ENCODE measurements around the gene DAB1. TPM values are rescaled to one million over a fixed set of nuclear protein-coding genes. Genes with fewer than 3 reads are reported as not detected.

DAB1 gene
- total and polyA plus RNA-seq, 2 of the 8 experiments (the other 6 are each of a cell fraction or from before 2014, with no cell fraction given), result 4.4 to 11.8 TPM

GRCh38 chr1:57109247-57109646, 314.6 kb downstream of the DAB1 start:
- Histone ChIP-seq H3K27ac (ENCODE audit: low read depth, low read length) (no peak overlapping the region), H2BK20ac (ENCODE audit: low read length) (no peak overlapping the region), H3K4ac (replicated peaks; ENCODE audit: insufficient read length, low read depth, low read length) (no peak overlapping the region), H3K14ac (ENCODE audit: insufficient read length) (no peak overlapping the region), H3K4me2 (ENCODE audit: insufficient read depth in 1 of 2, low read depth in 2 of 2, low read length in 2 of 2) (no peak overlapping the region), H2BK15ac (ENCODE audit: low read length) (no peak overlapping the region), H3K56ac (replicated peaks; ENCODE audit: insufficient read length, low read depth, low read length) (no peak overlapping the region), H3K18ac (ENCODE audit: extremely low read depth, low read length) (no peak overlapping the region), H3K9ac (replicated peaks in 1 of 4; ENCODE audit: extremely low read depth in 1 of 4, low read depth in 3 of 4, low read length in 3 of 4) (no peak overlapping the region), H2AK5ac (ENCODE audit: low read depth, low read length) (no peak overlapping the region), H3K9me3 (ENCODE audit: insufficient read depth in 2 of 2, low read depth in 1 of 2, low read length in 1 of 2) (no peaks in the 10 kb centered on the region), H3K79me2 (ENCODE audit: control insufficient read depth in 1 of 2, insufficient read depth in 2 of 2, low read length in 2 of 2) (no peaks in the 10 kb centered on the region), H3K36me3 (ENCODE audit: control insufficient read depth in 2 of 4, insufficient read depth in 4 of 4, low read length in 3 of 4) (no peaks in the 10 kb centered on the region), H3K23ac (ENCODE audit: insufficient read length) (no peak overlapping the region), H3K79me1 (ENCODE audit: low read depth, low read length) (no peaks in the 10 kb centered on the region), H4K5ac (ENCODE audit: insufficient read length, low read depth, low read length) (no peak overlapping the region), H4K91ac (replicated peaks; ENCODE audit: insufficient read length, low read length) (no peak overlapping the region), H2AFZ (ENCODE audit: low read length) (no peak overlapping the region), H3K4me3 (ENCODE audit: extremely low read depth in 1 of 4, insufficient read depth in 2 of 4, low read depth in 3 of 4, low read length in 4 of 4) (no peak overlapping the region), H2BK5ac (ENCODE audit: low read depth, low read length) (no peak overlapping the region), H4K20me1 (replicated peaks in 1 of 2; ENCODE audit: control insufficient read depth in 1 of 2, insufficient read depth in 2 of 2, low read length in 2 of 2) (no peaks in the 10 kb centered on the region), H3K4me1 (replicated peaks in 1 of 4; ENCODE audit: control insufficient read depth in 3 of 4, insufficient read depth in 4 of 4, low read length in 3 of 4) (peaks cover 0 to 6% (median 1%) of the 10 kb centered on the region in 4 experiments; a peak in 5 of 7 replicates), H4K8ac (ENCODE audit: extremely low read depth, insufficient read depth, low read length) (no peak overlapping the region), H2BK120ac (replicated peaks; ENCODE audit: low read depth, low read length) (no peak overlapping the region), H3K23me2 (ENCODE audit: low read depth, low read length) (no peaks in the 10 kb centered on the region), H2BK12ac (ENCODE audit: low read depth, low read length) (no peak overlapping the region), H3K27me3 (replicated peaks in 1 of 4; ENCODE audit: control insufficient read depth in 3 of 4, extremely low read depth in 1 of 4, insufficient read depth in 3 of 4, low read length in 3 of 4) (no peaks in the 10 kb centered on the region)
- TF ChIP-seq HDAC6 (IDR thresholded peaks at IDR 0.05; ENCODE audit: low read depth, low read length) (no peak), E2F6 (IDR thresholded peaks at IDR 0.05) (no peak), CEBPB (IDR thresholded peaks at IDR 0.05; ENCODE audit: low read depth, low read length) (no peak), YY1 (IDR thresholded peaks at IDR 0.05; ENCODE audit: low read depth, low read length) (no peak), BCL11A (IDR thresholded peaks at IDR 0.05; ENCODE audit: low read depth in 2 of 2, low read length in 2 of 2) (no peak), RFX5 (IDR thresholded peaks at IDR 0.05; ENCODE audit: borderline replicate concordance, low read depth, low read length) (no peak), CHD1 (IDR thresholded peaks at IDR 0.05; ENCODE audit: low read depth, low read length) (no peak), POU5F1 (IDR thresholded peaks at IDR 0.05; ENCODE audit: low read depth, low read length) (no peak)
- CTCF ChIA-PET (ENCODE audit: partially characterized antibody), result interaction anchor here (1.1 kb wide), 1 partner anchor 9 kb away, joined by 3 read pairs; no protein-coding TSS in a partner anchor
- no peak for FAIRE-seq
- 87% methylated on average over 1 of the region's 1 CpG; no CpG with 5 or more reads in 1 of the 2 experiments for WGBS, 2 experiments (ENCODE audit: extremely low coverage in 1 of 2, insufficient coverage in 1 of 2, insufficient read length in 1 of 2, insufficient replicate concordance in 2 of 2, low coverage in 1 of 2, low lambda C conversion rate in 2 of 2, missing lambda C conversion rate in 1 of 2)
- POLR2A ChIA-PET (ENCODE audit: partially characterized antibody), result no interaction called here
- no peak for DNase-seq (ENCODE audit: low read depth in 1 of 2, low spot score in 2 of 2)

Measured in H1 (cell line).